Neural cell (in vitro differentiated cells): ENCODE results near the gene BICC1. TPM values are rescaled to one million over a fixed set of nuclear protein-coding genes. Genes with fewer than 3 reads are reported as not detected.

Source experiments
- H2AFZ ChIP-seq: fragments of 200-600, 300-800 bp; sonication (generic), shearing (Covaris generic); 2 replicates; pipeline ENCODE4 v1.6.0; 2014; ENCODE audit warnings: low read depth, mild to moderate bottlenecking, antibody characterized with exemption, low read length, moderate library complexity
- H3F3A ChIP-seq: fragments of 200-600 bp; shearing (Covaris generic); 2 replicates; pipeline ENCODE4 v1.6.1; 2016; ENCODE audit warnings: mild to moderate bottlenecking, moderate library complexity, mixed read lengths, antibody characterized with exemption, low read length; ENCODE audit not compliant: insufficient read depth, poor library complexity, severe bottlenecking
- H3K27ac ChIP-seq: fragments of 200-600, 300-800 bp; sonication (generic), shearing (Covaris generic); 2 replicates; pipeline ENCODE4 v1.5.1; 2014; ENCODE audit warnings: mild to moderate bottlenecking, low read length, moderate library complexity
- H3K27me3 ChIP-seq: fragments of 300-800, 200-600 bp; sonication (generic), shearing (Covaris generic); 2 replicates; pipeline ENCODE4 v1.6.0; 2014; ENCODE audit warnings: mild to moderate bottlenecking, low read depth, low read length, moderate library complexity; ENCODE audit not compliant: insufficient read depth
- H3K36me3 ChIP-seq: fragments of 300-800, 200-600 bp; sonication (generic), shearing (Covaris generic); 2 replicates; pipeline ENCODE4 v1.5.1; 2014; ENCODE audit warnings: mild to moderate bottlenecking, antibody characterized with exemption, low read length, moderate library complexity; ENCODE audit not compliant: insufficient read depth
- H3K4me2 ChIP-seq: fragments of 300-800, 200-600 bp; sonication (generic), shearing (Covaris generic); 2 replicates; pipeline ENCODE4 v1.6.0; 2014; ENCODE audit warnings: mild to moderate bottlenecking, low read length
- H3K4me3 ChIP-seq: fragments of 300-800, 200-600 bp; sonication (generic), shearing (Covaris generic); 2 replicates; pipeline ENCODE4 v1.5.1; 2014; ENCODE audit warnings: mild to moderate bottlenecking, low read length, moderate library complexity
- H3K79me2 ChIP-seq: fragments of 200-600 bp; shearing (Covaris generic); replicated peaks from 2 replicates; pipeline ENCODE4 v1.6.0; 2014; ENCODE audit warnings: mild to moderate bottlenecking, low read length, moderate library complexity; ENCODE audit not compliant: insufficient read depth
- H3K9ac ChIP-seq: fragments of 300-800, 200-600 bp; sonication (generic), shearing (Covaris generic); 2 replicates; pipeline ENCODE4 v1.6.1; 2016; ENCODE audit warnings: mild to moderate bottlenecking, low read length, mixed read lengths
- H3K9me2 ChIP-seq: fragments of 200-600 bp; shearing (Covaris generic); 2 replicates; pipeline ENCODE4 v1.6.1; 2016; ENCODE audit warnings: mild to moderate bottlenecking, low read length, mixed read lengths; ENCODE audit not compliant: insufficient read depth
- H3K9me3 ChIP-seq: fragments of 200-600, 300-800 bp; sonication (generic), shearing (Covaris generic); 2 replicates; pipeline ENCODE4 v1.6.1; 2016; ENCODE audit warnings: mild to moderate bottlenecking, mixed run types, low read length, moderate library complexity, mixed read lengths
- H4K20me1 ChIP-seq: fragments of 200-600 bp; shearing (Covaris generic); 2 replicates; pipeline ENCODE4 v1.6.1; 2016; ENCODE audit warnings: mild to moderate bottlenecking, mixed run types; ENCODE audit not compliant: insufficient read depth
- CTCF ChIP-seq: fragments of 450-650 bp; IDR thresholded peaks from 2 replicates; pipeline ENCODE4 v1.5.1; 2014; ENCODE audit warnings: antibody characterized with exemption, mild to moderate bottlenecking, moderate library complexity; ENCODE audit not compliant: poor library complexity, severe bottlenecking
- EP300 ChIP-seq: fragments of 450-650 bp; conservative IDR thresholded peaks from 2 replicates; pipeline ENCODE4 v1.6.1; 2014; ENCODE audit warnings: antibody characterized with exemption, mild to moderate bottlenecking, moderate library complexity; ENCODE audit not compliant: poor library complexity, severe bottlenecking
- EZH2 ChIP-seq: fragments of 200-600, 300-800 bp; shearing (Covaris generic), sonication (generic); IDR thresholded peaks from 2 replicates; pipeline ENCODE4 v1.6.1; 2014; ENCODE audit warnings: antibody characterized with exemption, low read length, borderline replicate concordance, mild to moderate bottlenecking; ENCODE audit not compliant: insufficient read depth, poor library complexity, severe bottlenecking
- MXI1 ChIP-seq: fragments of 450-650 bp; conservative IDR thresholded peaks from 2 replicates; pipeline ENCODE4 v1.6.1; 2014; ENCODE audit warnings: antibody characterized with exemption, mild to moderate bottlenecking; ENCODE audit not compliant: poor library complexity, severe bottlenecking
- POLR2AphosphoS5 ChIP-seq: IDR thresholded peaks from 2 replicates; pipeline ENCODE4 v1.6.1; 2012
- RAD21 ChIP-seq: fragments of 450-650 bp; conservative IDR thresholded peaks from 2 replicates; pipeline ENCODE4 v1.6.1; 2014; ENCODE audit warnings: antibody characterized with exemption, mild to moderate bottlenecking, moderate library complexity
- REST ChIP-seq: IDR thresholded peaks from 2 replicates; pipeline ENCODE4 v1.6.1; 2012; ENCODE audit warnings: borderline replicate concordance
- SMC3 ChIP-seq: fragments of 450-650 bp; conservative IDR thresholded peaks from 2 replicates; pipeline ENCODE4 v1.6.1; 2014; ENCODE audit warnings: antibody characterized with exemption, mild to moderate bottlenecking, moderate library complexity; ENCODE audit not compliant: poor library complexity
- TAF1 ChIP-seq: IDR thresholded peaks from 2 replicates; pipeline ENCODE4 v1.6.1; 2012; ENCODE audit warnings: low read depth
- polyA plus RNA-seq: library from polyadenylated mRNA; depleted of rRNA; stranded (reverse); fragments of >200 nt; gene quantifications from 2 replicates; pipeline ENCODE4 v1.2.3, GENCODE V29; 2014

BICC1 gene
- polyA plus RNA-seq, 1 donor from 2014 or later = 7.6 TPM

GRCh38 chr10:58648131-58648530 lies 135.5 kb downstream of the BICC1 start:
- TF ChIP-seq REST = no peak
- TF ChIP-seq TAF1 = no peak
- no peak for TF ChIP-seq EZH2
- no peak for TF ChIP-seq CTCF
- TF ChIP-seq POLR2AphosphoS5 = no peak
- no peak for TF ChIP-seq RAD21
- no peak for TF ChIP-seq MXI1
- no peak for TF ChIP-seq SMC3
- TF ChIP-seq EP300 = no peak
- no peaks in the 10 kb centered on the region for H3F3A ChIP-seq
- no peak overlapping the region for H3K27ac ChIP-seq
- no peak overlapping the region for H2AFZ ChIP-seq
- no peaks in the 10 kb centered on the region for H3K9me3 ChIP-seq
- no peaks in the 10 kb centered on the region for H3K36me3 ChIP-seq
- H3K9ac ChIP-seq = no peak overlapping the region
- no peaks in the 10 kb centered on the region for H4K20me1 ChIP-seq
- no peaks in the 10 kb centered on the region for H3K27me3 ChIP-seq
- H3K9me2 ChIP-seq = no peaks in the 10 kb centered on the region
- no peak overlapping the region for H3K4me3 ChIP-seq
- no peak overlapping the region for H3K4me2 ChIP-seq
- H3K79me2 ChIP-seq = no peaks in the 10 kb centered on the region

GRCh38 chr10:58651040-58651439 lies 138.4 kb downstream of the BICC1 start:
- Histone ChIP-seq H3K9me2 (no peaks in the 10 kb centered on the region), H3K27ac (no peak overlapping the region), H3K4me2 (no peak overlapping the region), H2AFZ (no peak overlapping the region), H3K79me2 (no peaks in the 10 kb centered on the region), H3F3A (no peaks in the 10 kb centered on the region), H3K9me3 (no peaks in the 10 kb centered on the region), H3K9ac (no peak overlapping the region), H3K27me3 (no peaks in the 10 kb centered on the region), H3K4me3 (no peak overlapping the region), H3K36me3 (no peaks in the 10 kb centered on the region), H4K20me1 (no peaks in the 10 kb centered on the region)
- TF ChIP-seq CTCF (no peak), POLR2AphosphoS5 (no peak), SMC3 (no peak), EP300 (no peak), TAF1 (no peak), MXI1 (no peak), RAD21 (no peak), EZH2 (no peak), REST (no peak)
